Daoy (cell line): ENCODE data around the gene NKX2-3. TPM values are rescaled to one million over a fixed set of nuclear protein-coding genes. Genes with fewer than 3 reads are reported as not detected.
A peak's percentile ranks its signal among the peaks of the same experiment; 100 is the strongest.

Experiments used
- DNase-seq: peaks from one replicate; pipeline ENCODE4 v3.0.0-alpha.2; 2015; ENCODE audit warnings: low read depth
- total RNA-seq: library from RNA; depleted of rRNA; stranded (reverse); fragments of >200 nt; shearing (Covaris generic); gene quantifications from 2 replicates; pipeline ENCODE4 v1.2.3, GENCODE V29; 2014; rRNA removed

NKX2-3 gene
- total RNA-seq, 1 experiment from 2014 or later = 0.17 TPM

DNA sequence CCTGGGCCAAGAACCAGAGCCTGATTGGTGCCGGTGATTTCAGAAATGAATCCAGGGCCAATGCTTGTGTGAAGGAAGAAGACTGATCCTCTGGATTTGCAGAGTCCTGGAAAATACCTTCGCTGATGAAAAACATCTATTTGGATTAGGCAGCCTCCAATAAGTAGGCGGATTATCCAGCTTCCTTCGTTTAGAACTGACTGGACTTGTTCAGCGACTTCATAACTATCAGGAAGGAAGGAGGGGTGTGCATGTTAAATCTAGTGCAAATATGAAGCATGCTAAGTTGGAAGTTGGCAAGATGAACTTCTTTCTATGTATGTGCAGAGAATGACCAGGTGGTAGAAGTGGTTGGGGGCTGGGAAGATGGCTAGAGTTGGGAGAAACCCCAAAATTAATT, 41.0 kb downstream of the NKX2-3 start:
- no peak for DNase-seq

GRCh38 chr10:99579971-99580370, 47.2 kb downstream of the NKX2-3 start:
- DNase-seq = peak; percentile 9

DNA sequence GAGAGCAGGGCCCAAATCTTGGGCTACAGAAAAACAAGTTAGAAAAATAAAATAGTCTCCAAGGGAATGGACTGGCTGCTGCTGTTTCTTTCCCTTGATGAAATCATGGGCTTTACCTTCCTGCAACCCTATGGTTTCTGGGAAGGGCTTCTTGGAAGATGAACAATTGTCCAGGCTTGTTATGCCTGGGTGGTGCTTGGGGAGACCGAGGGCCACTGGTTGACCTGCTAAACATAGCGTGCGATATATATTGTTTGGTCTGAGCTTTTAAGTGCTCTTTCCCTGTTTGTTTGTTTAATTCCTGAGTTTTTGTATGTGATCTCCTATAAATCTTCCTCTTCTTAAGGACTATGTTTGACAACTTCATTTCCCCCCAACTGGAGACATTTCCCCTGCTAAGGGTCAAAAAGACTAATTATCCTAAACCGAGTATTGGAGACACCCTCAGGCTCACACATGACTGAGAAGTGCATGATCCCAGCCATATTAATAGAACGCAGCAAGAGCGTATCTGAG, 49.6 kb downstream of the NKX2-3 start:
- no peak for DNase-seq

- DNase-seq = no peak
These were observed 50.9 kb downstream of the NKX2-3 start for GRCh38 chr10:99583687-99584086.

Other genes with a start within 250 kb of the NKX2-3 start
- 3.0 and 4.5 TPM in 2 replicates for gene CNNM1, start 203.6 kb upstream of the NKX2-3 start, total RNA-seq
- gene GOT1, start 102.3 kb upstream of the NKX2-3 start, total RNA-seq = 37.7 and 38.8 TPM in 2 replicates
- 9.2 and 9.7 TPM in 2 replicates for gene SLC25A28, start 87.5 kb downstream of the NKX2-3 start, total RNA-seq
- 7.3 and 7.5 TPM in 2 replicates for gene ENTPD7, start 126.6 kb downstream of the NKX2-3 start, total RNA-seq
- 32.7 and 39.0 TPM in 2 replicates for gene COX15, start 199.2 kb downstream of the NKX2-3 start, total RNA-seq
- 21.8 and 30.9 TPM in 2 replicates for gene CUTC, start 199.3 kb downstream of the NKX2-3 start, total RNA-seq
- gene ABCC2, start 249.7 kb downstream of the NKX2-3 start, total RNA-seq = 0.80 and 1.9 TPM in 2 replicates